Astrocyte (in vitro differentiated cells and primary cell): ENCODE measurements around the gene CLEC2B.

ENCODE experiments used
- CTCF ChIP-seq: IDR thresholded peaks from 2 replicates; pipeline ENCODE4 v1.5.1; 2011; ENCODE audit warnings: low read depth, mild to moderate bottlenecking, inconsistent platforms, low read length, moderate library complexity; ENCODE audit not compliant: insufficient read depth
- EZH2 ChIP-seq: IDR thresholded peaks from 2 replicates; pipeline ENCODE4 v1.6.1; 2012; ENCODE audit warnings: mild to moderate bottlenecking, low read length, inconsistent platforms; ENCODE audit not compliant: insufficient read depth

GRCh38 chr12:9869307-9870161 is at the start of gene CLEC2B:
- TF ChIP-seq CTCF (no peak), EZH2 (no peak)
